HepG2 (cell line): ENCODE data around the gene MIDN. TPM values are rescaled to one million over a fixed set of nuclear protein-coding genes. Genes with fewer than 3 reads are reported as not detected.

Experiments
- ARNTL ChIP-seq: sonication (generic); formaldehyde crosslinking; IDR thresholded peaks from 2 replicates; pipeline ENCODE4 v1.4.0; 2020; ENCODE audit warnings: mild to moderate bottlenecking, missing genetic modification reagents
- HES4 ChIP-seq: sonication (generic); formaldehyde crosslinking; IDR thresholded peaks from 2 replicates; pipeline ENCODE4 v1.9.0; 2021; ENCODE audit warnings: mild to moderate bottlenecking, missing genetic modification reagents, borderline replicate concordance
- HOXA5 ChIP-seq: sonication (generic); formaldehyde crosslinking; IDR thresholded peaks from 2 replicates; pipeline ENCODE4 v1.4.0; 2020; ENCODE audit warnings: missing genetic modification reagents
- KDM5B ChIP-seq: sonication (generic); formaldehyde crosslinking; IDR thresholded peaks from 2 replicates; pipeline ENCODE4 v1.4.0; 2020; ENCODE audit warnings: missing genetic modification reagents, mild to moderate bottlenecking, borderline replicate concordance
- MED1 ChIP-seq: sonication (generic); formaldehyde crosslinking; IDR thresholded peaks from 2 replicates; pipeline ENCODE4 v1.4.0; 2020; ENCODE audit warnings: missing genetic modification reagents
- NFIB ChIP-seq: sonication (generic); formaldehyde crosslinking; IDR thresholded peaks from 2 replicates; pipeline ENCODE4 v1.9.0; 2021; ENCODE audit warnings: missing genetic modification reagents, mild to moderate bottlenecking, borderline replicate concordance
- NFKBIZ ChIP-seq: IDR thresholded peaks from 2 replicates; pipeline ENCODE4 v1.6.1; 2018; ENCODE audit warnings: missing genetic modification reagents, missing compliant biosample characterization
- ONECUT2 ChIP-seq: sonication (generic); formaldehyde crosslinking; IDR thresholded peaks from 2 replicates; pipeline ENCODE4 v1.4.0; 2020; ENCODE audit warnings: missing genetic modification reagents
- PLRG1 ChIP-seq: fragments of 450-650 bp; conservative IDR thresholded peaks from 2 replicates; pipeline ENCODE4 v1.6.1; 2016
- SATB2 ChIP-seq: sonication (generic); formaldehyde crosslinking; IDR thresholded peaks from 2 replicates; pipeline ENCODE4 v1.5.0; 2020; ENCODE audit warnings: missing genetic modification reagents
- SNAI1 ChIP-seq: sonication (generic); formaldehyde crosslinking; IDR thresholded peaks from 2 replicates; pipeline ENCODE4 v1.5.0; 2020; ENCODE audit warnings: mild to moderate bottlenecking, missing genetic modification reagents, borderline replicate concordance
- SRF ChIP-seq: IDR thresholded peaks from 2 replicates; pipeline ENCODE4 v1.6.1; 2011; ENCODE audit warnings: mild to moderate bottlenecking, low read depth, low read length, moderate library complexity
- ZFP36L1 ChIP-seq: sonication (generic); formaldehyde crosslinking; IDR thresholded peaks from 2 replicates; pipeline ENCODE4 v1.8.0; 2022; ENCODE audit warnings: mild to moderate bottlenecking, missing genetic modification reagents, moderate library complexity
- ZFYVE20 ChIP-seq: sonication (generic); formaldehyde crosslinking; IDR thresholded peaks from 2 replicates; pipeline ENCODE4 v1.8.0; 2023; ENCODE audit warnings: low read depth, mild to moderate bottlenecking, moderate library complexity, missing genetic modification reagents, borderline replicate concordance
- ZNF124 ChIP-seq: sonication (generic); formaldehyde crosslinking; IDR thresholded peaks from 2 replicates; pipeline ENCODE4 v1.4.0; 2020; ENCODE audit warnings: missing genetic modification reagents
- ZNF441 ChIP-seq: sonication (generic); formaldehyde crosslinking; IDR thresholded peaks from 2 replicates; pipeline ENCODE4 v1.7.0; 2021; ENCODE audit warnings: missing genetic modification reagents, borderline replicate concordance
- ZNF501 ChIP-seq: sonication (generic); formaldehyde crosslinking; IDR thresholded peaks from 2 replicates; pipeline ENCODE4 v1.5.1; 2020; ENCODE audit warnings: mild to moderate bottlenecking, moderate library complexity, missing genetic modification reagents
- ZNF589 ChIP-seq: sonication (generic); formaldehyde crosslinking; conservative IDR thresholded peaks from 2 replicates; pipeline ENCODE4 v1.8.0; 2022; ENCODE audit warnings: mild to moderate bottlenecking, moderate library complexity, missing genetic modification reagents
- ZNF713 ChIP-seq: sonication (generic); formaldehyde crosslinking; IDR thresholded peaks from 2 replicates; pipeline ENCODE4 v1.4.0; 2020; ENCODE audit warnings: mild to moderate bottlenecking, missing genetic modification reagents
- polyA plus RNA-seq, 8 experiments: library from polyadenylated mRNA; depleted of rRNA in 3 of 8; stranded (reverse) in 7 of 8; unstranded in 1 of 8; fragments of >200 nt; fragmentation: Illumina TruSeq in 4 of 8; extraction: Trizol in 4 of 8; gene quantifications; 2 replicates each; pipeline versions ENCODE4 v1.2.1 to v1.2.3, GENCODE V29; 2011 to 2016; ENCODE audit warnings: low read depth in 4 of 8, missing spikeins in 1 of 8, mixed read lengths in 1 of 8; ENCODE audit not compliant: insufficient read depth in 1 of 8
- total RNA-seq, 5 experiments: library from RNA; depleted of rRNA; stranded (reverse); fragments of >200 nt; fragmentation: Illumina TruSeq; extraction: Trizol; gene quantifications; 2 replicates each; pipeline ENCODE4 v1.2.3, GENCODE V29; 2016; ENCODE audit warnings: low read depth in 1 of 5
- TF ChIP-seq, protein P1 (sequence below), 2 experiments: sonication (generic) in 1 of 2; formaldehyde crosslinking in 1 of 2; IDR thresholded peaks; 2 replicates each; pipeline versions ENCODE4 v1.4.0 to v1.6.1; 2016 to 2020; ENCODE audit warnings: borderline replicate concordance in 1 of 2, low read depth in 1 of 2, mild to moderate bottlenecking in 1 of 2, missing genetic modification reagents in 1 of 2
- TF ChIP-seq, protein P2 (sequence below): sonication (generic); formaldehyde crosslinking; IDR thresholded peaks from 2 replicates; pipeline ENCODE4 v1.5.1; 2020; ENCODE audit warnings: mild to moderate bottlenecking, missing genetic modification reagents
- TF ChIP-seq, protein P3 (sequence below): sonication (generic); formaldehyde crosslinking; IDR thresholded peaks from 2 replicates; pipeline ENCODE4 v1.5.0; 2020; ENCODE audit warnings: missing genetic modification reagents

Gene MIDN
- total and polyA plus RNA-seq, 2 of the 13 experiments (the other 11 are each of a cell fraction or from before 2014, with no cell fraction given), result 8.4 to 18.0 TPM

DNA sequence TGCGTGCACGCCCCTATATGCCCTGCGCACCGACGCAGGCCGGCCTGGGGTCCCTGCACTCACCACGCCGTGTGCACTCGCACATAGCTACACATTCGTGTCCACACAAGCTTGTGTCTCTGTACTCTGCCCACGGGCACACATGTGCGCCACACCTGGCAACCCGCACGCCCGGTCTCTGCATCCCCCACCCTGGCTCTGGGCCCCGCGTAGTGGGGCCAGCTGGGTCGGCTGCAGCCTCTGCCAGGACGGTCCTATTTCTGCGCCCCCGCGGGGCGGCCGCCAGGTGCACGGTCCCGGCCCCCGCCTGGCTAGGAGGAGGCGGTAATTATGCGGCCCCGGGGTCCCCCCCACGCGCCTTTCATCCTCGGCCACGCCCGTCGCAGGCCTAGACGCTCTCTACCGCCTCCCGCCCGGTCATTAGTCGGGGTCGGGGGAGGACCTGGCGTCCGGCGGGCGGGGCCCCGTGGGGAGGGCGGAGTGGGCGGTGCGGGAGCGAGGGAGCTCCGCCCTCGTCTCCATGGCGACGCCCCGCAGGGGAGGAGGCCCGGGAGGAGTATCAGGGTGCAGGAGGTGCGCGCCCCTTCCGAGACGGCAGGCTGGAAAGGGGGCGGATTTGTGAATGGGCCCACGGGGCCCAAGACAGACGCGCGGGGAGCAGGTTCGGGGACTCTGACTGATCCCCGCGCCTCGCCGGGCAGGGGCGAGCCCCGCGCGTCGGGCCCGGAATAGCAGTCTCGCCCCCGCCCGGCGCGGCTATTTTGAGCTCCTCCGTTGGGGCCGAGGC is 17.9 kb downstream of the MIDN start (continued):
- 0 out of 2 replicates have a peak, but pooled peaks have one; percentile 75 for TF ChIP-seq ZNF713 (CRISPR knock-in tag)
- peak; percentile 52; the same call in 1 of the 2 replicates for TF ChIP-seq KDM5B (CRISPR knock-in tag)
- peak; percentile 51; the same call in 1 of the 2 replicates for TF ChIP-seq HOXA5
- no peak for TF ChIP-seq ZNF441 (CRISPR knock-in tag)
- TF ChIP-seq MED1 (CRISPR knock-in tag), result peak; percentile 23; the same call in 1 of the 2 replicates
- no peak for TF ChIP-seq SRF
- TF ChIP-seq ONECUT2 (CRISPR knock-in tag), result no peak
- peak; percentile 68 for TF ChIP-seq ARNTL (CRISPR knock-in tag)
- TF ChIP-seq, protein P1, sequence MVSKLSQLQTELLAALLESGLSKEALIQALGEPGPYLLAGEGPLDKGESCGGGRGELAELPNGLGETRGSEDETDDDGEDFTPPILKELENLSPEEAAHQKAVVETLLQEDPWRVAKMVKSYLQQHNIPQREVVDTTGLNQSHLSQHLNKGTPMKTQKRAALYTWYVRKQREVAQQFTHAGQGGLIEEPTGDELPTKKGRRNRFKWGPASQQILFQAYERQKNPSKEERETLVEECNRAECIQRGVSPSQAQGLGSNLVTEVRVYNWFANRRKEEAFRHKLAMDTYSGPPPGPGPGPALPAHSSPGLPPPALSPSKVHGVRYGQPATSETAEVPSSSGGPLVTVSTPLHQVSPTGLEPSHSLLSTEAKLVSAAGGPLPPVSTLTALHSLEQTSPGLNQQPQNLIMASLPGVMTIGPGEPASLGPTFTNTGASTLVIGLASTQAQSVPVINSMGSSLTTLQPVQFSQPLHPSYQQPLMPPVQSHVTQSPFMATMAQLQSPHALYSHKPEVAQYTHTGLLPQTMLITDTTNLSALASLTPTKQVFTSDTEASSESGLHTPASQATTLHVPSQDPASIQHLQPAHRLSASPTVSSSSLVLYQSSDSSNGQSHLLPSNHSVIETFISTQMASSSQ (IDR thresholded peaks at IDR 0.05; ENCODE audit: low read depth), result no peak
- TF ChIP-seq, protein P1 (CRISPR knock-in tag; IDR thresholded peaks at IDR 0.05; ENCODE audit: borderline replicate concordance), result peak; percentile 42; the same call in 1 of the 2 replicates
- TF ChIP-seq SNAI1 (CRISPR knock-in tag), result peak; percentile 66; the same call in 1 of the 2 replicates
- TF ChIP-seq ZFP36L1, result peak; percentile 87; the same call in 1 of the 2 replicates
- TF ChIP-seq ZNF501 (CRISPR knock-in tag), result no peak
- TF ChIP-seq ZFYVE20 (CRISPR knock-in tag), result no peak
- TF ChIP-seq HES4, result no peak
- TF ChIP-seq, protein P2, sequence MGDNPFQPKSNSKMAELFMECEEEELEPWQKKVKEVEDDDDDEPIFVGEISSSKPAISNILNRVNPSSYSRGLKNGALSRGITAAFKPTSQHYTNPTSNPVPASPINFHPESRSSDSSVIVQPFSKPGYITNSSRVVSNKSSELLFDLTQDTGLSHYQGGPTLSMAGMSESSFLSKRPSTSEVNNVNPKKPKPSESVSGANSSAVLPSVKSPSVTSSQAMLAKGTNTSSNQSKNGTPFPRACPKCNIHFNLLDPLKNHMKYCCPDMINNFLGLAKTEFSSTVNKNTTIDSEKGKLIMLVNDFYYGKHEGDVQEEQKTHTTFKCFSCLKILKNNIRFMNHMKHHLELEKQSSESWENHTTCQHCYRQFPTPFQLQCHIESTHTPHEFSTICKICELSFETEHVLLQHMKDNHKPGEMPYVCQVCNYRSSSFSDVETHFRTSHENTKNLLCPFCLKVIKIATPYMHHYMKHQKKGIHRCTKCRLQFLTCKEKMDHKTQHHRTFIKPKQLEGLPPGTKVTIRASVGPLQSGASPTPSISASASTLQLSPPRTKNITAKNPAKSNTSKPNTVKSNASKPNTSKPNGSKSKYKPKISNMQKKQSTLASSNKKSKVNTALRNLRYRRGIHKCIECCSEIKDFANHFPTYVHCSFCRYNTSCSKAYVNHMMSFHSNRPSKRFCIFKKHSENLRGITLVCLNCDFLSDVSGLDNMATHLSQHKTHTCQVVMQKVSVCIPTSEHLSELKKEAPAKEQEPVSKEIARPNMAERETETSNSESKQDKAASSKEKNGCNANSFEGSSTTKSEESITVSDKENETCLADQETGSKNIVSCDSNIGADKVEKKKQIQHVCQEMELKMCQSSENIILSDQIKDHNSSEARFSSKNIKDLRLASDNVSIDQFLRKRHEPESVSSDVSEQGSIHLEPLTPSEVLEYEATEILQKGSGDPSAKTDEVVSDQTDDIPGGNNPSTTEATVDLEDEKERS (CRISPR knock-in tag), result no peak
- TF ChIP-seq NFIB (CRISPR knock-in tag), result no peak
- no peak for TF ChIP-seq PLRG1
- no peak for TF ChIP-seq NFKBIZ (CRISPR knock-in tag)
- TF ChIP-seq ZNF589 (CRISPR knock-in tag), result peak; percentile 80; the same call in 1 of the 2 replicates
- 0 out of 2 replicates have a peak, but pooled peaks have one; percentile 15 for TF ChIP-seq ZNF124 (CRISPR knock-in tag)
- TF ChIP-seq, protein P3, sequence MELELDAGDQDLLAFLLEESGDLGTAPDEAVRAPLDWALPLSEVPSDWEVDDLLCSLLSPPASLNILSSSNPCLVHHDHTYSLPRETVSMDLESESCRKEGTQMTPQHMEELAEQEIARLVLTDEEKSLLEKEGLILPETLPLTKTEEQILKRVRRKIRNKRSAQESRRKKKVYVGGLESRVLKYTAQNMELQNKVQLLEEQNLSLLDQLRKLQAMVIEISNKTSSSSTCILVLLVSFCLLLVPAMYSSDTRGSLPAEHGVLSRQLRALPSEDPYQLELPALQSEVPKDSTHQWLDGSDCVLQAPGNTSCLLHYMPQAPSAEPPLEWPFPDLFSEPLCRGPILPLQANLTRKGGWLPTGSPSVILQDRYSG (CRISPR knock-in tag), result no peak; the same call in 1 of the 2 replicates
- no peak for TF ChIP-seq SATB2 (CRISPR knock-in tag)
